Measurements from ENCODE around the gene RFC5.
"Not testable (repeated sequence)": the region's sequence is repeated elsewhere in the genome, so short reads cannot be mapped to it uniquely, and the experiment has no call there.

Gene RFC5

DNA sequence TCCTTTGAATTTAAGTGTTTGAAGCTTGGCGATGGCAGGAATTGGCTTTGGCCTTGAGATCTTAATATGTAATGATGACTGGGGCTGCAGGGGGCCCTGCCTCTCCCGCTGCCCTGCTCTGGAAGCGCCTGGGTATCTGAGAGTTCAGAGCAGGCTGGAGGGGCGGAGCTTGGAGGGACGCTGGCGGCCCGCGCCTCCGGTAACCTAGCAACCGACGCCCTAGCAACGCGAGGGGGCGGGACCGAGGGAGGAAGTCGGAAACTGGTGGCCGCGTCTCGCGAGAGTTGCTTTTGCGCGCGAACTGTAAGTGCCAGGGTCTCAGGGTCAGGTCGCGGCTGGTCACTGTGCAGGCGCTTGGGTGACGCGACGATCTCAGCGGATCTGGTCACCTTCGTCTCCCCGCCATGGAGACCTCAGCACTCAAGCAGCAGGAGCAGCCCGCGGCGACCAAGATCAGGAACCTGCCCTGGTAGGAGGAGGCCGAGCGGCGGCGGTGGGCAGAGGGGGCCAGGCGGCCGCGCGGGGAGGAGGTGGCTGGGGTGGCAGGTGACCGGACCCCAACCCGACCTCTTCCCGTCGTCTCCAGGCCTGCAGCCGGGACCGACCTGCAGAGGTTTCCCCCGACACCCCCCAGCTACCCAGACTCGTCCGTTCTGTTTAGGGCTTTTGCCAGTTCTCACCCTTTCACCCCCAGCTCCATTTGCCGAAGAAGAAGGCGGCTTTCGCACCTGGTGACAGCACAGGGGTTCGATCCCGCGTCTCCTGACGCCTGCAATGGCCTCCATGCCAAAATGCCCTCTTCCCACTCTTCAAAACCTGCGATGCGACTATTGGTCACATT is at the start of gene RFC5:
Gene RFC5, plus strand, starts transcription at position 280 of the 841 bp plus-strand sequence. Its CDS starts 125 bp downstream, at position 405.
- H3K4me3 ChIP-seq (ENCODE audit: low read depth, low read length) = peak within 1 kb of the TSS; percentile 74
- DNase-seq (ENCODE audit: low read depth) = peak; percentile 89

GRCh38 chr12:117967043-117967442 is 49.5 kb upstream of the RFC5 start:
- H3K4me3 ChIP-seq (ENCODE audit: low read depth, low read length) = no peak overlapping the region

GRCh38 chr12:117967512-117967911 is 49.0 kb upstream of the RFC5 start:
- no peak for DNase-seq (ENCODE audit: low read depth)
- no peak overlapping the region for H3K4me3 ChIP-seq (ENCODE audit: low read depth, low read length)

More at GRCh38 chr12:117967043-117967442, 49.5 kb upstream of the RFC5 start:
- no peak for DNase-seq (ENCODE audit: low read depth)

- no peak for DNase-seq (ENCODE audit: low read depth)
- peak overlapping the region; percentile 48 for H3K4me3 ChIP-seq (ENCODE audit: low read depth, low read length)
Observed at GRCh38 chr12:117968151-117968789, 48.2 kb upstream of the RFC5 start.

DNA sequence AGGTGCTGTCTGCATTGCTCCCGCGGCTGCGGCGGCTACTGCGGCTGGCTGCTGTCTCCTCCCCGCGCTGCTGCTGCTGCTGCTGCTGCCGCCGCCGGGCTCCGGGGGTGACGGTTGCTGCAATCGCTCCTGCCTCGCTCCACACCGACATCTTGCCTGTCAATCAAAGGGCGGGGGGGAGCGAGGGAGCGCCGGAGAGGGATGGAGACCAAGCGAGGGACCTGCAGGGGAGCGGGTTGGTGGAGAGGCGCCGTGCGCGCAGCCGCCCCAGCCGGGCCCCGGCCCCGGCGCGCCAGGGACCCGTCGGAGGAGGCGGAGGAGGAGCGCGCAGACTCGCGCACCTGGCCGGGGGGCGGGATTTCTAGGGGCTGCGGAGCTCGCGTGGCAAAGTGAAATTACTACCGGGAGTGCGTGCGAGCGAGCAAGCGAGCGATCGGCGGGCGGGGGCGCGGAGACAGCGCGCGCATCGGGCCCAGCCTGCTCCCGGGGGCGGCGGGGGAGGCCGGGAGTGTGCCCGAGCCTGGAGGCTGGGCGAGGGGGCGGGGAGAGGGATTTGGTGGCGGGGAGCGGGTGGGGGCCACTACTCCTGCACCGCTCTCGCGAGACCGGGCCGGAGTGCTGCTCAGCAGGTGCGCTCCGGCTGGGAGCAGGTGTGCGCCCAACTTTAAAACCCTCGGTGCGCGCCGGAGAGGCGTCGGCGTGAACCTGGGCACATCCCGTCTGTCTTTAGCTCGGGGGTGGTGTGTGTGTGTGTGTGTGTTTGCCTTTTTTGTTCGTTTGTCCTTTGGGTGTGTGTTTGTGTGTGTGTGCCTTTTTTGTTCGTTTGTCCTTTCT is 47.5 kb upstream of the RFC5 start, which contains the start of gene KSR2:
Gene KSR2, minus strand, starts transcription at position 165 of the 834 bp plus-strand sequence. CDS start 735 bp downstream, outside the sequence.
- H3K4me3 ChIP-seq (ENCODE audit: low read depth, low read length) = peak within 1 kb of the TSS; percentile 48
- no peak for DNase-seq (ENCODE audit: low read depth)

DNA sequence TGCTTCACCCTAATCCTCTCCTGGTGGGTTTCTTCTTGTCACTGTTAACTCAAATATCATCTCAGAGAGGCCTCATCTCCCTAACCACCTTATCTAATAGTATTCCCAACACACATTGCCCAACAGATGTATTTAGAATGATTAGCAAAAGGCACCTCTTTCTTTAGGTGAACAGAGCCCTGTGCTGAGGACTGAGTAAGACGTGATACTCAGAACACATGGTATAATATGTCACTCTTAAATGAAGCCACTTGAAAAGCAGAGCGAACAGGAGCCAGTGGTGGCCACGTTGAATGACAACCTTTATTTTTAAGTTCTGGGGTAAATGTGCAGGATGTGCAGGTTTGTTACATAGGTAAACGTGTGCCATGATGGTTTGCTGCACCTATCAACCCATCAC is 46.2 kb upstream of the RFC5 start:
- DNase-seq (ENCODE audit: low read depth) = no peak

DNA sequence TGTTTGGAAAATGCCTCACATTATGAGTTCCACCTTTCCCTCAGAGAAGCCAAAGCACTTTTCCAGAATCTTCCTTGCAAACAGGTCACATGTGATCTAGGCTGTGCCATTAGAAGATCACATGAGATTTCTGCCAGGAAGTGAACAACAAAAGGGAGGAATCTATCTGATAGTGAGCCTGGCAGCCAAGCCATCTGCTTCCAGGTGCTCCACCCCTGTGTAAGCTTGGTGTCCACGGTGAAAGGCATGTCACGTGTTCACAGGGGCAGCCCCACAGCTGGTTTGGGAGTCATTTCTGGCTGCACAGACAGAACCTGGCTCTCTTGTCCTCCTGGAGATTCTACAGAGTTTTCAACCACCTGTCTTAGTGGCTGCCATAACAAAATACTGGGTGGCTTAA is 44.2 kb upstream of the RFC5 start:
- H3K4me3 ChIP-seq (ENCODE audit: low read depth, low read length) = no peak overlapping the region
- no peak for DNase-seq (ENCODE audit: low read depth)

More for the DNA sequence above, 46.2 kb upstream of the RFC5 start:
- no peak overlapping the region for H3K4me3 ChIP-seq (ENCODE audit: low read depth, low read length)

DNA sequence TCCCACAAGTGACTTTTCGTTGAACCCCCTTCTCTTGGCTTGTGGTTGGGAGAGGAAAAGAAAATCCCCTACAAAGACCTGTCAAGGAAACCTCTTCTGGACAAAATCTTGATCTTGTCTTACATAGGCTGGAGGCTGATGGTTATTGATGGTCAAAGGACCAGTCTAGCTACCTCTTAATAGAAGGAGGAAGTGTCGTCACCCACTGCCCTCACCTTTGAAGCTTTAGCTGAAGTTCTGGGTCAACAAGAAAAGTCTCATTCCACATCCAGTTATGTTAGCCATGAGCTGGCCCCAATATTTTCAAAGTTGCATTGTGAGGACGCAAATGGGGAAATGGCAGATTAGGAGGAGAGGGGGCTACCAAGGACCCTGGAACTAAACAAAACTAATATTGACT is 41.5 kb upstream of the RFC5 start:
- no peak overlapping the region for H3K4me3 ChIP-seq (ENCODE audit: low read depth, low read length)
- DNase-seq (ENCODE audit: low read depth) = no peak

DNA sequence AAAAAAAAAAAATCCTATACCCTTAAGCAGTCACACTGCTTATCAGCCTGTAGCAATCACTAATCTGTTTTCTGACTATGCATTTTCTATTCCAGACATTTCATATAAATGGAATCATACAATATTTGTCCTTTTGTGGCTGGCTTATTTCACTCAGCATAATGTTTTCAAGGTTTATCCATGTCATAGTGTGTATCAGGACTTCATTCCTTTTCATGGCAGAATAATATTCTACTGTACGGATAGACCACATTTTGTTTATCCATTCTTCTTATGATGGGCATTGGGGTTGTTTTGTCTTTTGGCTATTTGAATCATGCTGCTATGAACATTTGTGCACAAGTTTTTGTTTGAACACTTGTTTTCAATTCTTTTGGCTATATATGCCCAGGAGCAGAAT is 39.1 kb upstream of the RFC5 start:
- H3K4me3 ChIP-seq (ENCODE audit: low read depth, low read length) = no peak overlapping the region

DNA sequence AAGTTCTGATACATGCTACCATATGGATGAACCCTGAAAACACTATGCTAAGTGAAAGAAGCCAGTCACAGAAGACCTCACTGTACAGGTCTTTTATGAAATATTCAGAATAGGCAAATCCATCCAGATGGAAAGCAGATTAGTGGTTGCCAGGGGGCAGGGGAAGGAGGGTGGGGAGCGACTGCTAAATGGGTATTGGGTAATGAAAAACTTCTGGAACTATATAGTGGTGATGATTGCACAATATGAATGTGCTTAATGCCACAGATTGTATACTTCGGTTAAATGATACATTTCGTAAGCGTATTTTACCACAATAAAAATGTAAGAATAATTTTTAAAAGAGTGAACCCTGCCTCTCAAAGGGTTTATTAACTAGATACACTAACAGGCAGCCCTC is 35.9 kb upstream of the RFC5 start:
- no peak overlapping the region for H3K4me3 ChIP-seq (ENCODE audit: low read depth, low read length)
- peak; percentile 8 for DNase-seq (ENCODE audit: low read depth)

More for the DNA sequence above, 39.1 kb upstream of the RFC5 start:
- no peak for DNase-seq (ENCODE audit: low read depth)

- DNase-seq (ENCODE audit: low read depth) = no peak
- H3K4me3 ChIP-seq (ENCODE audit: low read depth, low read length) = no peak overlapping the region
Observed at GRCh38 chr12:117981267-117981666, 35.2 kb upstream of the RFC5 start.

GRCh38 chr12:117985182-117985581 is 31.3 kb upstream of the RFC5 start:
- no peak for DNase-seq (ENCODE audit: low read depth)
- no peak overlapping the region for H3K4me3 ChIP-seq (ENCODE audit: low read depth, low read length)

GRCh38 chr12:117986705-117987469 is 29.6 kb upstream of the RFC5 start:
- peak; percentile 30 for DNase-seq (ENCODE audit: low read depth)
- H3K4me3 ChIP-seq (ENCODE audit: low read depth, low read length) = no peak overlapping the region

GRCh38 chr12:117994551-117995438 is 21.7 kb upstream of the RFC5 start:
- DNase-seq (ENCODE audit: low read depth) = no peak
- no peak overlapping the region for H3K4me3 ChIP-seq (ENCODE audit: low read depth, low read length)

GRCh38 chr12:117998719-117999118 is 17.8 kb upstream of the RFC5 start:
- no peak for DNase-seq (ENCODE audit: low read depth)
- no peak overlapping the region for H3K4me3 ChIP-seq (ENCODE audit: low read depth, low read length)

DNA sequence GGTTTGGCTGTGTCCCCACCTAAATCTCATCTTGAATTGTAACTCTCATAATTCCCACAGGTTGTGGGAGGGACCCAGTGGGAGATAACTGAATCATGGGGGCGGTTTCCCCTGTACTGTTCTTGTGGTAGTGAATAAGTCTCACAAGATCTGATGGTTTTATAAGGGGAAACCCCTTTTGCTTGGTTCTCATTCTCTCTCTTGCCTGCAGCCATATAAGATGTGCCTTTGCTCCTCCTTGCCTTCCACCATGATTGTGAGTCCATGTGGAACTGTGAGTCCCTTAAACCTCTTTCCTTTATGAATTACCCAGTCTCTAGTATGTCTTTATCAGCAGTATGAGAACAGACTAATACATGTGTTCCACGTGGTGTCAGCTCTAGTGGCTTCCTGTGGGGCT is 16.7 kb upstream of the RFC5 start:
- DNase-seq (ENCODE audit: low read depth); H3K4me3 ChIP-seq (ENCODE audit: low read depth, low read length): not testable (repeated sequence)

DNA sequence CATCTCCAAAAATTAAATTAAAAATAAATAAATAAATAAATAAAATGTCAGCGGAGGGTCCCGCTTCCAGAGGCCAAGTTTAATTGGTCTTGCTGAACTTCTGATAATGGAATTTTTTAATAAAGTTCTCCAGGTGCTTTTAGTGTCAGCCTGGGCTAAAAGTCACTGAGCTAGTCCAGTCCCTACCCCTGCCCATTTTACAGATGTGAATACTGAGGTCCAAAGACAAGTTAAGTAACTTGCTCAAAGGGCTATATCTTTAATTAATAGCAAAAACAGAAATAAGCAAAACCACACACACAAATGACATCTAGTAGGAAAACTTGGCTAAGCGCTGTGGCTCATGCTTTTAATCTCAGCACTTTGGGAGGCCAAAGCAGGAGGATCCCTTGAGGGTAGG is 5.6 kb upstream of the RFC5 start:
- no peak overlapping the region for H3K4me3 ChIP-seq (ENCODE audit: low read depth, low read length)

DNA sequence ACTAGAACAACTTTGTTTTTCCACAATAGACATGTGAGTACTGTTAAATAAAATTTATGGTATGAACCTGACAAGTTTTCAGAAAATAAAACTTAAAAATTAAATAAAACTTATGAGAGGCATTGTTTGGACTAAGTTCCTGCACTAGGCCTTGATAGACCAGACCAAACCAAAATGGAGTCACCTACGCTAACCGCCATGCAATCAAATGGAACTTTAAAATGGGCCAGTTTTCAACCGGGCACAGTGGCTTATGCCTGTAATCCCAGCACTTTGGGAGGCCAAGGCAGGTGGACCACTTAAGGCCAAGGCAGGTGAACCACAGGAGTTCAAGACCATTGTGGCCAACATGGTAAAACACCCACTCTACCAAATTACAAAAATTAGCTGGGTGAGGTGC is 5.1 kb upstream of the RFC5 start:
- DNase-seq (ENCODE audit: low read depth) = no peak
- no peak overlapping the region for H3K4me3 ChIP-seq (ENCODE audit: low read depth, low read length)

More for the DNA sequence above, 5.6 kb upstream of the RFC5 start:
- no peak for DNase-seq (ENCODE audit: low read depth)
